Esophagus (tissue), 2 donors: ENCODE data around the gene BEST4. TPM values are rescaled to one million over a fixed set of nuclear protein-coding genes. Genes with fewer than 3 reads are reported as not detected.
"Not testable (repeated sequence)": the region's sequence is repeated elsewhere in the genome, so short reads cannot be mapped to it uniquely, and the experiment has no call there.

Experiments
- H3K27ac ChIP-seq, 2 donors: one replicate each; pipeline ENCODE4 v1.5.1; 2013; ENCODE audit warnings: low read depth in 2 of 2, mild to moderate bottlenecking in 2 of 2, inconsistent platforms in 1 of 2, low read length in 1 of 2, moderate library complexity in 1 of 2
- H3K27me3 ChIP-seq, 2 donors: one replicate each; pipeline ENCODE4 v1.6.1; 2013; ENCODE audit warnings: low read length in 2 of 2, control low read depth in 1 of 2, mild to moderate bottlenecking in 1 of 2; ENCODE audit not compliant: insufficient read depth in 2 of 2, control insufficient read depth in 1 of 2
- H3K36me3 ChIP-seq, 2 donors: one replicate each; pipeline ENCODE4 v1.6.1; 2013; ENCODE audit warnings: low read length in 1 of 2; ENCODE audit not compliant: control insufficient read depth in 2 of 2, insufficient read depth in 2 of 2
- H3K4me1 ChIP-seq, 2 donors: one replicate each; pipeline ENCODE4 v1.6.1; 2013; ENCODE audit warnings: low read length in 1 of 2; ENCODE audit not compliant: control insufficient read depth in 2 of 2, insufficient read depth in 2 of 2
- H3K4me3 ChIP-seq, 2 donors: one replicate each; pipeline ENCODE4 v1.5.1; 2013; ENCODE audit warnings: low read length in 2 of 2, mild to moderate bottlenecking in 2 of 2, low read depth in 1 of 2, moderate library complexity in 1 of 2
- H3K9me3 ChIP-seq, 2 donors: one replicate each; pipeline ENCODE4 v1.6.1; 2013; ENCODE audit warnings: mild to moderate bottlenecking in 2 of 2, low read depth in 1 of 2, low read length in 1 of 2, moderate library complexity in 1 of 2; ENCODE audit not compliant: control insufficient read depth in 2 of 2, insufficient read depth in 1 of 2
- WGBS, 2 donors: extraction: QIAGEN DNeasy Blood & Tissue Kit; methylation state at CpG; one replicate each; pipeline ENCODE4 v1.1.7; 2013; 5-methylcytosine and 5-hydroxymethylcytosine counted together
- polyA plus RNA-seq, 2 donors: library from polyadenylated mRNA; stranded (reverse); fragments of 200-250 nt; gene quantifications; one replicate each; pipeline ENCODE4 v1.2.3, GENCODE V29; 2013
- donor health status: healthy with polysubstance abuse.
- donor health status: Bipolar disorder and iron deficiency.

BEST4 gene
- polyA plus RNA-seq, 2 donors, result 0.11 to 0.26 TPM

DNA sequence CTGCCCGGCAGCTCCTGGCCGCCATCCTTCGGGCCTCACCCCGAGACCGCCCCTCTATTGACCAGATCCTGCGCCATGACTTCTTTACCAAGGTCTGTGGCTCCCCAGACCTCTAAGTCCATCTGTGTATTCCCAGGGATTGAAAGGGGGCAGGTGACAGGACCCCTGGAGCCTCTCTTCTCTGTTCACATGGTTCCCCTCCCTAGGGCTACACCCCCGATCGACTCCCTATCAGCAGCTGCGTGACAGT is 15.0 kb upstream of the BEST4 start:
- no peaks in the 10 kb centered on the region for H3K9me3 ChIP-seq
- H3K27ac ChIP-seq, result peak overlapping the region in 1 of 2 donors; percentile 37
- 85 to 90% methylated on average over 9 of the region's 9 CpGs for WGBS, 2 donors
- no peaks in the 10 kb centered on the region for H3K27me3 ChIP-seq
- peaks cover 12 to 41% of the 10 kb centered on the region in 2 donors for H3K36me3 ChIP-seq
- H3K4me1 ChIP-seq, result peaks cover 0 to 30% of the 10 kb centered on the region in 2 donors
- peak overlapping the region; percentile 27 to 77 for H3K4me3 ChIP-seq

GRCh38 chr1:44802306-44803061 is 14.5 kb upstream of the BEST4 start:
- no peaks in the 10 kb centered on the region for H3K27me3 ChIP-seq
- H3K4me3 ChIP-seq, result peak overlapping the region; percentile 27 to 77
- H3K9me3 ChIP-seq, result no peaks in the 10 kb centered on the region
- H3K36me3 ChIP-seq, result peaks cover 12 to 41% of the 10 kb centered on the region in 2 donors
- H3K4me1 ChIP-seq, result peaks cover 0 to 25% of the 10 kb centered on the region in 2 donors
- peak overlapping the region; percentile 37 to 41 for H3K27ac ChIP-seq
- 84 to 85% methylated on average over 13 of the region's 13 CpGs for WGBS, 2 donors

GRCh38 chr1:44801491-44802305 is 13.7 kb upstream of the BEST4 start:
- Histone ChIP-seq H3K4me1 (peaks cover 0 to 18% of the 10 kb centered on the region in 2 donors), H3K27me3 (no peaks in the 10 kb centered on the region)
- 51 to 59% methylated on average over 13 of the region's 13 CpGs for WGBS, 2 donors

GRCh38 chr1:44799770-44800584 is 12.0 kb upstream of the BEST4 start, which contains the start of gene PLK3:
PLK3 (plus strand) TSS chr1:44800377; CDS start chr1:44800464, 87 bp downstream.
- H3K27me3 ChIP-seq, result no peaks in the 10 kb centered on the region
- H3K4me1 ChIP-seq, result peaks cover 0 to 10% of the 10 kb centered on the region in 2 donors
- peaks cover 12 to 28% of the 10 kb centered on the region in 2 donors for H3K36me3 ChIP-seq
- peak within 1 kb of the TSS; percentile 89 to 92 for H3K27ac ChIP-seq
- 0% methylated on average over 68 to 79 of the region's 79 CpGs for WGBS, 2 donors
- H3K4me3 ChIP-seq, result peak within 1 kb of the TSS; percentile 77 to 91
- H3K9me3 ChIP-seq, result no peaks in the 10 kb centered on the region

More at GRCh38 chr1:44801491-44802305, 13.7 kb upstream of the BEST4 start:
- peak overlapping the region; percentile 52 to 77 for H3K4me3 ChIP-seq
- H3K9me3 ChIP-seq, result no peaks in the 10 kb centered on the region
- peak overlapping the region; percentile 37 to 41 for H3K27ac ChIP-seq
- H3K36me3 ChIP-seq, result peaks cover 12 to 41% of the 10 kb centered on the region in 2 donors

DNA sequence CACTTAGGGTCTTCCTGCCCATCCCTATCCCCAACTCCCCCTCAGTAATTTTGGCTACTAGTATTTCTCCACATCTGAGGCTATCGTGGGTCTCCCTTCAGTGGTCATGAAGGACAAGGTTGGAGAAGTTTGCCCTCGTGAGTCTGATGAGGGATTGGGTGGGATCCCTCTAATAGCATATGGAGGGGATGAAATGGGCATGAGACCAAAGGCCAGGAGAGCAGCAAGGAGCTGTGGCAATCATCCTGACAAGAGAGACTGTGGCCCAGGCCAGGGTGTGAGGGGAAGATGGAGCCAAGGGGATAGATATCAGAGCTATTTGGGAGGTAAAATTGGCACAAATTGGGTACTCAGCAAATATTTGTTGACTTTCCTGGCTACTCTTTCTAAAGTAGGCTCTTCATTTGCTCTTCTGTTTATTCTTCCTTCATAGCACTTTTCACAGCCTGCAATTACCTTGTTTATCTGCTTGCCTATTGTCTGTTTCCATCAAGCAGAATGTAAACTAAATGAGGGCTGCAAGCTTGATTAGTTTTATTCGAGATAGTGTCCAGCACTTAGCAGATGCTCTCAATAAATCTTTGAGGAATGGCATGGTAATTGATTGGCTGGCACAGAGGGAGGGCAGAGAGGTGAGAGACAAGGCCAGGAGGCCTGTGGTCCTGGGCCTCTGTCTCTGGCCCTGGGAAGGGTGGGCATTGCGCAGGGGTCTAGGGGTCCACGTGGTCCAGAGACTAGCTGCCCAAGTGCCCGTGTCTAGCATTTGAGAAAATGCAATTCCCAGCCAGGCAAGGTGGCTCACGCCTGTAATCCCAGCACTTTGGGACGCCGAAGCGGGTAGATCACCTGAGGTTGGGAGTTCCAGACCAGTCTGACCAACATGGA is 10.8 kb upstream of the BEST4 start:
- Histone ChIP-seq H3K36me3 (peaks cover 6 to 19% of the 10 kb centered on the region in 2 donors), H3K27me3 (no peaks in the 10 kb centered on the region), H3K9me3 (no peaks in the 10 kb centered on the region), H3K27ac (peak overlapping the region in 1 of 2 donors; percentile 21), H3K4me1 (peaks cover 0 to 6% of the 10 kb centered on the region in 2 donors), H3K4me3 (no peak overlapping the region)
- 86 to 88% methylated on average over 10 of the region's 10 CpGs for WGBS, 2 donors

GRCh38 chr1:44797886-44798285 is 9.9 kb upstream of the BEST4 start:
- H3K27me3 ChIP-seq, H3K27ac ChIP-seq, H3K4me1 ChIP-seq, H3K9me3 ChIP-seq, H3K4me3 ChIP-seq: not testable (repeated sequence)
- 65 to 78% methylated on average over 8 of the region's 8 CpGs for WGBS, 2 donors
- peaks cover 0 to 11% of the 10 kb centered on the region in 2 donors for H3K36me3 ChIP-seq

GRCh38 chr1:44792736-44793502 is 4.9 kb upstream of the BEST4 start:
- Histone ChIP-seq H3K4me3 (no peak overlapping the region), H3K36me3 (no peaks in the 10 kb centered on the region), H3K9me3 (no peaks in the 10 kb centered on the region), H3K27ac (peak overlapping the region in 1 of 2 donors; percentile 17), H3K4me1 (no peaks in the 10 kb centered on the region), H3K27me3 (no peaks in the 10 kb centered on the region)
- 82 to 85% methylated on average over 9 of the region's 9 CpGs for WGBS, 2 donors

GRCh38 chr1:44790968-44791801 is 3.2 kb upstream of the BEST4 start:
- Histone ChIP-seq H3K36me3 (no peaks in the 10 kb centered on the region), H3K4me1 (peaks cover 0 to 4% of the 10 kb centered on the region in 2 donors), H3K27ac (no peak overlapping the region), H3K9me3 (no peaks in the 10 kb centered on the region), H3K4me3 (no peak overlapping the region), H3K27me3 (no peaks in the 10 kb centered on the region)
- 61 to 71% methylated on average over 7 of the region's 7 CpGs for WGBS, 2 donors
